GM21360 (cell line): Measurements from ENCODE around the gene PIK3R6.
A peak's percentile ranks its signal among the peaks of the same experiment; 100 is the strongest.
"Not testable (repeated sequence)": the region's sequence is repeated elsewhere in the genome, so short reads cannot be mapped to it uniquely, and the experiment has no call there.

Source experiments
- ATAC-seq: cut with Tn5 transposase; IDR thresholded peaks from one replicate; pipeline ENCODE4 v1.9.1; 2021; ENCODE audit warnings: mild to moderate bottlenecking, moderate library complexity; ENCODE audit not compliant: unreplicated experiment

The PIK3R6 gene

DNA sequence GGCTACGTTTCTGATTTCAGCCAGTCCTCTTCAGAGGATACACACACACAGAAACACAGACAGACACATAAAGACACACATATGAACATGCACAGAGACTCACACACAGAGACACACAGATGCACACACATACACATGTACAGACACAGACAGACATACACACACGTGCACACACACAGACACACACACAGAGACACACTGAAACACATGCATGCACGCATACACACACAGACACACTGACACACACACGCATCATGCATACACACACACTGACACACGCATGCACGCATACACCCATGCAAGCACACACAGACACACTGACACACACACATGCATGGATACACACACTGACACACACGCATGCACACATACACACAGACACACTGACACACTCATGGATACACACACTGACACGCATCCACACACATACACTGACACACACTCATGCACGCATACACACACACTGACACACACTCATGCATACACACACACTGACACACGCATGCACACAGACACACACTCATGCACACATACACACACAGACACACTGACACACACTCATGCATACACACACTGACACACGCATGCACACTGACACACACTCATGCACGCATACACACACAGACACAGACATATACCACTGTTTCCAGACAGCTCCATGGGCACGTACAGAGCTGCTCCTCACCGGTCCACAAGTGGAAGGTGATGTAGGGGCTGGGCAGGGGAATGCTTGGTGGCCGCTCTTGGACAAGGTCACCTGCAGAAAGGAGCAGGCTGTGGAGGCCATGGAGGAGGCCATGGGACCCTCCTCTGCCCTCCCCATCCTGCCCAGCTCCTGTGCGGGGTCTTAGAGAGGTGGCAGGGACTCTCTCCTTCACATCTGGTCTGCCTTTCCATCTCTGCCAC is 38.2 kb downstream of the PIK3R6 start:
- ATAC-seq: no peak

DNA sequence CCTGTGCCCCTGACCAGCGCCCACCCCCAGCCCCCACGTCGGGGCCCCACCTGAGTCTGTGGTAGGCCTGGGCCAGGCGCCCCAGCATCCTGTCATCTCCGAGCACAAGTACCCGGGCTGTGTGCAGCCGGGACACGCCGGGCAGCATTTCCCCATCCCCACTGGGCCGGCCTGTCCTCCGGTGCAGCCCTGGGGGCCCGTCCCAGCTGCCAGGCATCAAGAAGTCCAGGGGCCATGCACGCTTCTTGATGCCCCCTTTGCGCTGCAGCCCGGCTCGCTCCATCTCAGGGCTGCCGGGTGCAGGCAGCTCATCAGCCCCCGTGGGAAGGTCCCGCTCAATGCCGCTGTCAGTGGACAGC is 39.0 kb downstream of the PIK3R6 start:
- ATAC-seq: no peak

DNA sequence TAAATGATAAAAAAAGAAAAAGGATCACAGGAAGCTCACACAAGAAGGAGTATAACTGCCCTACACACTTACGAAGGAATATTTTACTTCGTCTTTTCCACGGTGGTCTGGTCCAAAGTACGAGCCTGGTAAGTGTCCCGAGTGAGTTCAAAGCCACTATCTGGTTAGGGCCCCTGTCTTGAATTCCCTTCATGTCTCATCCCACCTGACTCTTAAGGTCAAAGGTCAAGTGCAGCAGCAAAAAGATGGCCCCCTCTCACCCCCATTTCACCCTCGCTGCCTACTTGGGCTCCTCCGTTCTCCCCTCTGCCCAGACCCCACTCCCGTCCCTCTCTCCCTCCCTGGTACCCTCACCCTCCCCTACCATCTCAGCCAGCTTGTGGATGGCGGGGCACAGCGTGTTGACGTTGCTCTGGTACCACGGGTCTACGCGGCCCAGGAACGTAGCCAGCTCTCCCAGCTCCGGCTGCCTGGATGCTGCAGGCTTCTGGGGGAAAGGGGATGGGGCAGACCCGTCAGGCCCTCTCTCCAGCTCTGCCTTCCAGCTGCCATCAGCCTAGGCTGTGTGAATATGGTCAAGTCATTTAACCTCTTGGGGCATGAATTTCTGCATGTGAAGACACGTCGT is 40.6 kb downstream of the PIK3R6 start:
- ATAC-seq: no peak

DNA sequence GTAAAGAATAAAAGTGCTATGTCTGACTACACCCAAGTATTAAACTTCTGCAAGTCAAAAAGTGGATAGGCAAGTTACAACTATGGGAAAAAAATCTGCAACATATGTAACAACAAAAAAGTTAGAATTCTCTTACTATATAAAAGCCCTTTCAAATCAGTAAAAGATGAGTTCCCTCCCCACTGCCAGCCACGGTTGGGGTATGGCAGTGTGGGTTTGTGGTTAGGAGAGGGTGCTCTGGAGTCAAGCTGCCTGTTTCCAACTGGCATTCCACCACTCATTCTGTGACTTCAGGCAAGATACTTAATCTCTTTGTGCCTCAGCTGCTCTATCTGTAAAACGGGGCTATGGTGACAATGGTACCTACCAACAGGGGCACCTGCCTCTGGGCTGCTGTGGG is 41.7 kb downstream of the PIK3R6 start:
- ATAC-seq: no peak

DNA sequence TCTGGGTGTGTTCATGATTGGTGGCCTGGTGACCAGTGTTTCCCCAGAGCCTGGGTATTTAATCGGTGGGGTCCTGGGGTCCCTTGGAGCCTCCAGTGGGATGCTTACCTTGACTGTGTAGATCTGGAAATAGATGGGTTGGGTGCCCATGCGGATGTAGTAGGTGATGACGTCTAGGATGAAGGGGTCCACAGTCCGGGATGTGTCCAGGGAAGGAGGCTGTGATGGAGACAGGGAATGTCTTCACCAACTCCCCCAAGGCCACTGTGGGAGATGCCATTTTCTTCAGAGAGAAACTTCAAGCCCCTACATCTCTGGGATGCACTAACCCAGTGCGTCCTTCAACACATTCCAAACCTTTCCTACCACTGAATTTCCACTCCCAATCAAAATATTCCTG is 44.2 kb downstream of the PIK3R6 start:
- ATAC-seq: no peak

DNA sequence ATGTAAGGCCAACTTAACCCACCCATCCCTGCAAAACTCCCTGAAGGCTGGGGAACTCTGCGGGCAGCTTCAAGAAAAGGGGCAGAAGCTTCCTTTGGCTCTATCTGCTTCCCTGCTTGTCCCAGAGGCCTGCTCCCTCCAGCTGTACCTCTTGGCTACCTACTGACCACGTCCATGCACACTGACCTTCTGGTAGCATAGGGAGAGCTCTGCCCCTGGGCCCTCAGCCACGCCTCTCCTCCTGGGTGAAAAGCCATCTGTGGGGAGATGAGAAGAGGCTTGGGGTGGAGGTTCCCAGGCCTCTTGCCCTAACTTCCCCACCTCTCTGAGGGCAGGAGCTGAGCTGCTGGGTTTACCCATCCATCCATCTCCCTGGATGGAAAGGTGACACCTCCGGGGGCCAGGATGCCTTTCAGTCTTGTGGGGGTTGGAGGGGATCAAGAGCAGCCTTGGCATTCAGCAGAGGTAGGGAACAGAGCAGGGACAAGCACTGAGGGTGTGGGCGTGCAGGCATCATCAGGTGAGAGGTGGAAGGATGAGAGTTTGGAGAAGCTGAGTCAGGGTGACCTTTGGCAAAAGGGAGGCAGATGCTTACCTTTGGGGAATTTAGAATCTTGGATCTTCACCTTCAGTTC is 45.0 kb downstream of the PIK3R6 start:
- ATAC-seq: no peak

DNA sequence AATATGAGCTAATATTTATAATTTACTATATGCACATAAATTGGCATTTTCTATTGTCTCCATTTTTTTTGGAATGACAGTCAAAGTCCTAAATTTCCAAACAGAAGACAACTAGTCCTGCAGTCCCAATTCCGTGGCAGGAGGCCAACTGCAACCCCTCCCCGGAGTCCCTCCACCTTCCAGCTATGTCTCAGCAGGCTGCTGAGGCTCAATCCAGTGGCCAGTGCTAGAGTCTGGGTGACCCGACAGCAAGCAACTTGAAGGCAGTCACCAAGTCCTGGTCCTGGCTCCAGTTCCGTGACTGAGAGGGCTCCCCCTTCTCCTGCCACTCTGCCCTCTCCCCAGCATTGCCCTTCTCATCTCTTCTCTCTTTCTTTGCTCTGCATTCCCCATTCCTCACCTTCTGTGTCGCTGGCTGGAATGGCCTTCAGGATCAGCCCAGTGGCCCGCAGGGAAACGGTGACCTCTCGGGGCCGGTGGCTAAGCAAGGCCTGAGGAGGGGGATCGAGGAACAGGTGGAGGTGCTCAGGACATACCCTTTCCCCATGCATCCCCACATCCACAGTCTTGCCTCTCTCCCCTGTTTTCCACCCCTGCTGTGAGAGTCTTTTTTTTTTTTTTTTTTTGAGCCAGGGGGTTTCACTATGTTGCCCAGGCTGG is 45.9 kb downstream of the PIK3R6 start:
- no peak for ATAC-seq

DNA sequence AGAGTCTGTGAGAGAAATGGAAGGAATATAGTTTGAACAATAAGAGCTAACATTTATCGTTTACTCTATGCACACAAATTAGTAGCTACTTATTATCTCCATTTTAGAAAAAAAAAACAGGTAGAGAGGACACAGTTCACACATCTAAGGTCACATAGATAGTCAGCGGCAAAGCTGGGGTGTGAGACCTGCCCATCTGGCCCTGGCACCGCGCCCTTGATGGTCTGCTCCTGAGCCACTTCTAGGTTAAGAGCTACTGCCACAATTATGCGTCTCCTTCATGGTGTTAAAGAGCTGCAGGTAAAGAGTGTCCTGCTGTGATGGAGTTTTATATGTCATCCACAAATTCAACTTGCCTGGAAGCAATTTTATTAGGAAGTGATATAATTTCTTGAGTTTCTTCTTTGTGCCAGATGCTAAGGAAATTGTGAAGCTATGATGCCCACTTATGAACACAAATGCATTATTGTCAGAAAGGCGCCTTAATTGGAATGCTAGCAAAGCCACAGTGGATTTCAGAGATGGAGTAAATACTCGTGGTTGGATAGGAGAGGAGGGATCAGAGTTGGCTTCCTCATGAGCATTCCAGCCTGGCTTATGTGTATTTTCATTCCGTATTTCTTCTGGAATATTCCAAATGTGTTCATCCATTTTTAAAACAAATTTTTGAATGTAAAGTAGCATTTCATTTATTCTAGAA is 47.0 kb downstream of the PIK3R6 start:
- ATAC-seq: no peak

DNA sequence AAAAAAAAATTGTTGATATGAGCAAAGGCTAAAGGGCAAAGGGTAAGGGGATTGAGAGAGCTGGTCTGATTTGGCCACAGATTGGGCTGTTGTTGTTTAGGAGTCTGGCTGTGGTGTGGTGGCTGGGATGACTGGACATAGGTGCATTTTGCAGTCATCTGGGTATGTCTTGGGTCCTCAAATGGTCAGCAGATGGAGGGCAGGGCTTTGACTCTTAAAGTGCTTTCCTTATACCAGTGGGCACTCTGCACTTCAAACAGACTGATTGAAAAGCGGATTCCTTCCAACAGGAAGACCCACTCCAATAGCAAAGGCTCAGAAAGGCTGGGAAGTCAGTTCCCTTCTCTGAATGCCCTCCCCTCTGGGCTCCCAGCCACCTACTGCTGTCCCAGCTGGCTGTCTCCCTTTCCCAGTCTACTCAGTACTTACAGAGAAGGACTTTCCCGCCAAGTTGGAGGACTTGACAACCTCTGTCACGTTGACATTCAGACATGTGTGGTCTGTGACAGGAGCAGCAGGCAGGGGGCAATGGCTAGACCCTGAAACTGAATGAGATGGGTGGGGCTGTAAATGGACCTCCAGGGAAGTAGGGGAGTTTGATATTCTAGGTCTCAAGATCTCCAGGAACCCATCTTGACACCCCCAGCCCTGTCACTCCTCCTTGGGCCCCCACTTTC is 48.7 kb downstream of the PIK3R6 start:
- no peak for ATAC-seq

DNA sequence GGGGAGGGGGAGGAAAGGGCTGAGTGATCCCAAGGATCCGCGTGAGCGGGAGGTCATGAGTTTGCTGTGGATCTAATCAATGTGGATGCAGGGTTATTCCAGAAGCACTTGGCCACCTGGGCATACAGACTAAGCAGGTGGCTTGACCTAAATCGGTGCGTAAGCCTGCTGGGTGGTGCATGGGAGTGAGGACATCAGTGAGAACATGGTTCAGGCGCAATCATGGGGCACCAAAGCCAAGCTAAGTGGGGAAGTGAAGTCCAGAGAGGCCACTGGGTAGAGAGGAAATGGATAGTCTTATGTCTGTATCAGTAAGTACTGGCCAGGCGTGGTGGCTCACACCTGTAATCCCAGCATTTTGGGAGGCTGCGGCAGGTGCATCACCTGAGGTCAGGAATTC is 49.4 kb downstream of the PIK3R6 start:
- no peak for ATAC-seq

DNA sequence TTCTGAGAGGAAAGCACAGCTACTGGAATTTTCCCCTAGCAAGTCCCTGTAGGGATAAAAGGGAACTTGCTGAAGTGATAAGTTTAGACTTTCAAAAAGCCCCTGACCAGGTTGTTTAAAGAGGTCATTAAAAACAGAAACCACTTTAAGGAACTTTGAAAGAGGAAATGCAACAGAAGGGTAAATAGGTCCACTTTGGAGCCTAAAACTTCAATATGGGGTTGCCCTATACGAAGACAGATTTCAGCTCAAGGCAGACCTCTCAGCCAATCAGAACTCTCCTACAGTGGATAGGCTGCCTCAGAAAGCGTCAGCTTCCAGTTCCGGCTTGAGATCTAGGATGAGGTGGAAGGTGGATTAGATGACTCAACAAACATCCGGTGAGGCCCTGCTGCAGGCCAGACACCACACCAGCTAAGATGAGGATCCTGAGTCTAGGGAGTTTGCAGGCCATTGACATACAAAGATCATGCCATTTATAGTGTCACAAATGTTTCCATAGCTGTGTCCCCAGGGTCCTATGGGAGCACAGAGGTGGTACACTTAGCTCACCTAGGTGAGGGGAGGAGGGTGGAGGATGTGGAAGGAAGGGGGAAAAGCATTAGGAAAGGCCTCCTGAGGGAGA is 60.4 kb downstream of the PIK3R6 start:
- peak; percentile 68 for ATAC-seq

DNA sequence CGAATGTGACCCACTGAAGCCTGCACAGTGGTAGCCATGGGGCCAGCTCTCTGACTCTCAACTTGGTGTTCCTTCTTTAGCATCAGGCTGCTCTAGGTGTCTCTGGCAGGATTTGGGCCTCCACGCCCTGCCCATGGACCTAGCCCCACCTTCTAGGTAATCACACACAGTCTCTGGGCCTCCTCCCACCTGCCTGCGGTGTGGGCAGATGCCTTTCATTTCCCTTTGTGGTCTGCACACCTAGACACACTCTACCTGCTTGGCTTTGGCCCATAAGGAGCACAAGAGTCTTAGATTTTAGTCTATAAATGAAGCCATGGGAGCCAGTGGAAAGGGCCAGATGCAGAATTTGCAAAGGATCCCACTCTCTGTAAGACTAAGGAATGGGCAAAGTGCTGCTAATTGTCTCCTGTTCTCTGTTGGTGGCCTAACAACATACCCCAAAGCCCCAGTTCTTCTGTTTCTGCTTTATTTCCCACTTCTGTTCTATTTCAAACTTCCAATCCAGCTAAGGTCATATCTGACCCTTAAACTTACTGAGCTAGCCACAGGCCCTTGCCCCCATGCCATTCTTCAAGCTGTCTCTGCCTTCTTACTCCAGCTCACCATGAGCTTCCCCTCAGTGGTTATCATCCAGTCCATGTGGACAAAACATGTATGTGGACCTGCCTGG is 61.1 kb downstream of the PIK3R6 start:
- ATAC-seq: no peak

DNA sequence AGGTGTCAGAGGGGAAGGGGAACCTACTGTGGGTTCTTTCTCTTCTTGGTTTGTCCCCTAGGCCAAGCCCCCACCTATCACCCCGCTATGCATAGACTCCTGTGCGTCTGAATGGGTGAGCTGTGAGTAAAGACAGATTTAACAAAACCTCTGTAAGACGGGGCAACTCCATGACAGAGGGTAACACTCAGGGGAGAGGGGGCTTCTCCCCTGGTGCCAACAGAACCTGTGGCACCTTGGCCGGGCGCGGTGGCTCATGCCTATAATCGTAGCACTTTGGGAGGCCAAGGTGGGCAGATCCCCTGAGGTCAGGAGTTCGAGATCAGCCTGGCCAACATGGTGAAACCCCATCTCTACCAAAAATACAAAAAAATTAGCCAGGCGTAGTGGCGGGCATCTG is 62.1 kb downstream of the PIK3R6 start:
- not testable (repeated sequence) for ATAC-seq

DNA sequence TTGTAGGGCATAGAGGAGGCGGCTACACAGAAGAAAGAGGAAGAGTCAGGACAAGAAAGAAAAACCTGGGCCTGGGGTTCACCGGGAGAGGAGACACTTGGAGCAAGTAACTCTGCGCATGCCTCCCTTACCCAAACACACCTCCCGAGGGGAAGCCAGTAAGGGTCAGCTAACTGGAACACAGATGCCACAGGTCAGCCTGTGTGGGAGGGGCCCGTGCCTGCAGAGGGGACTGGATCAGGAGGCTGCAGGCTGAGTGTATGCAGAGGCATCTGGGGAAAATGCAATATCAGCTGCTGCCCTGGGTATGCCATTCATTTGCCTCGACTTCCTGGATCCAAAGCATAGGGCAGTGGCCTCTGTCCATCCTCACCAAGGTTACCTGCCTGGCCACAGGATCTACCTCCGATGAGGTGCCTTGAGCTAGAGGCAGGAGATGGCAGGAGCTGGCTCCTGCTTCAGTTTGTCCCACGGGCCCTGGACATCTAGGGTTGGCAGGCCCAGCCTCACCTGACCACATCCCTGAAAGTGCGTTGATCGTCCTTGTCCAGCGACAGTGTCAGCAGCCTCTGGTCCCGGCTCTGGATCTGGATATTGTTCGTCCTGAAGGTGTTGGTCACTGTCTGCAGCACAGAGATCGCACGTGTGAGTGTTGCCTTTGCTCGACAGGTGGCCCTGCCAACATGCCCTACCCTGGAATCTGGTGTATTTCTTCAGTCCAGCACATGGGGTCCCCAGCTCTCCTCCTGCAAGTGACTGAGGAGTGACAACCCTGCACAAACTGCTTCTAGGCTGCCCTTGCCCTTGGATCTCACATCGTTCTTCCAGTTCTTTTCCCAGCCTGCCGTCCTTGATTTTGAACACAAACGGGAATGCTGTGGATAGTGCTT is 63.7 kb downstream of the PIK3R6 start:
- no peak for ATAC-seq

DNA sequence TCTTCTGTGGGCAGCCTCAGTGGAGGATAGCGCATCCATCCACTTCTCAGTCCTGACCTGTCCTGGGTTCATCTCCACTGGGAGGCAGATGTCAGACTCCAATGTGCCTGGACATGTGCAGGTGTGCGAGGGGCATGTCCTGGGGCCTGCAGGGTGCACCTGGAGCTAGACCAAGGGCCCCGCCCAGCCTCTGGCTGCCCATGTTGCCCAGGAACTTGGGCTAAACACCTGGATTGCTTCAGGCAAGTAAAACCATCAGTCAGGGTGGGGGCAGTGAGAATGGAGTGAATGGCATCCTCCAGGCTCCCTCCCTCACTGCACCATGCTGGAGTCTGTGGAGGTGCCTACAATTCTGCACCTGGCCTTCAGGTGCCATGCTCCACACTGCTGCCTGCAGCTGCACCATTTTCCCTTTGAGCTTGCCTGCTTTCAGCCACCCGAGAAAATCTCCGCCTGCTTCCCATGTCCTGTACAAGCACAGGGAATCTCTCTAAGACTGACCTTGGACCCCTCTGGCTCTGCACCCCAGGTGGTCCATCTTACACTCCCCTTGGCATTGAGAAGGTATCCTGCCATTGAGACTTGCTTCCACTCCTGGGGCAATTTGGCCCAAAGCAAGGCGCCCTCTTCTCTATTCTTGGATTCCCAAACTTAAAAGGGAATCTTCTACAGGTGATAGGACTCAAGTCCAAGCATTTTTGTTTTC is 66.2 kb downstream of the PIK3R6 start:
- ATAC-seq: no peak

DNA sequence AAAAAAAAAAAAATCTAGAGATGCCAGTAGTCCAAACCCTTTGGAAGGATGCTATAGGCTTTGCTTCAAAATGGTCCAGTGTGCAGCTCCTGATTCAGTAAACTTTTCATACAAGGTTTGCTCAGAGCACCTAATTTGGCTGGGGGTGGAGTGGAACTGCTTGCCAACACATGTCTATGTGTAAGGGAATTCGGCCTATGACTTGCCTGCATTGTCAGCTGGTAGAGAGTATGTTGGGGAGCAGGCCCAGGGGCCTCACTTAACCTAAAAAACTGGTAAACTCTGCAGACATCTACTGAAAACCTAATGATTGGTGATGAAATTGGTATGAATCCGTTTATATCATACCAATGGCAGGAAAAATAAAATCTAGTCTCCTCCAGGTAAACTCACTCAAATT is 66.8 kb downstream of the PIK3R6 start:
- no peak for ATAC-seq

DNA sequence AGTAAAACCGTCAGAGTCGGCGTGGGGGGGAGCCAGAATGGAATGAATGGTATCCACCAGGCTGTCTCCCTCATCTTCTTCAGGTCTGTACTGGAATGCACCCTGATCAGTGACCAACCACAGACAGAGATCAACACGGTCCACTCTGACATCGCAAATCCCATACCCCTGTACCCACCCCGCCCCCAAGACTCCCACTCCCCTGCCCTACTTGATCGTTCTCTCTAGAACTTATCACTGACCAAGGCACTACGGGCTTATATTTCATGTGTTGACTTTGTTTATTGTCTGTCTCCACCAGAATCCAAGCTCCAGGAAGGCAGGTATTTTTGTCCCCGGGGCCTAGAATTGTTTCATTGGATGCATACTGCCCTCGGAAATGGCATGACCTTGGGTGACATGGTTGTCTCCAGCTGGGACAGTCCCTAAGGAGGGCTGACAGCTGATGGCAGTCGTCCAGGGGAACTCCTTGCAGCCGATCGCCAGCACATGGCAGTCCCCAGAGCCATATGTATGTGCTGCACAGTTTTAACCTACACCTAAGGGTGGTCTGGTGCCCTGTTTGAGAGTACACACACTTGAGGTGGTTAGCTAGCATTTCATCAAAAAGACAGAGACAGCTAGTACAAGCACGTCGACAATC is 67.8 kb downstream of the PIK3R6 start:
- no peak for ATAC-seq
